Mesothelial cell of epicardium (in vitro differentiated cells): ENCODE data around the gene GPAT3. TPM values are rescaled to one million over a fixed set of nuclear protein-coding genes. Genes with fewer than 3 reads are reported as not detected.

Experiments
- DNase-seq, 2 experiments: peaks; one replicate each; pipeline ENCODE4 v3.0.0; 2021; ENCODE audit warnings: low spot score in 2 of 2; ENCODE audit not compliant: unreplicated experiment in 2 of 2
- H3K27ac Mint-ChIP-seq: 2 replicates; pipeline ENCODE4 v1.8.0; 2021; ENCODE audit warnings: mixed read lengths
- H3K27me3 Mint-ChIP-seq: 2 replicates; pipeline ENCODE4 v1.8.0; 2021; ENCODE audit warnings: low read depth, mixed read lengths
- H3K36me3 Mint-ChIP-seq: 2 replicates; pipeline ENCODE4 v1.8.0; 2021; ENCODE audit warnings: mixed read lengths
- H3K4me1 Mint-ChIP-seq: 2 replicates; pipeline ENCODE4 v1.8.0; 2021; ENCODE audit warnings: mixed read lengths
- H3K4me3 Mint-ChIP-seq: 2 replicates; pipeline ENCODE4 v1.8.0; 2021; ENCODE audit warnings: mild to moderate bottlenecking, moderate library complexity, mixed read lengths
- H3K9me3 Mint-ChIP-seq: 2 replicates; pipeline ENCODE4 v1.8.0; 2021; ENCODE audit warnings: mixed read lengths
- total RNA-seq: library from RNA; stranded (reverse); gene quantifications from 3 replicates; pipeline ENCODE4 v1.2.1, GENCODE V29; 2021
- TF ChIP-seq, protein P1 (sequence below): fragments of 200-600 bp; sonication (generic); IDR thresholded peaks from one replicate; pipeline ENCODE4 v1.5.0; 2021; ENCODE audit warnings: antibody characterized with exemption; ENCODE audit not compliant: unreplicated experiment

The GPAT3 gene
- total RNA-seq, 1 donor from 2014 or later = 0.18 TPM

DNA sequence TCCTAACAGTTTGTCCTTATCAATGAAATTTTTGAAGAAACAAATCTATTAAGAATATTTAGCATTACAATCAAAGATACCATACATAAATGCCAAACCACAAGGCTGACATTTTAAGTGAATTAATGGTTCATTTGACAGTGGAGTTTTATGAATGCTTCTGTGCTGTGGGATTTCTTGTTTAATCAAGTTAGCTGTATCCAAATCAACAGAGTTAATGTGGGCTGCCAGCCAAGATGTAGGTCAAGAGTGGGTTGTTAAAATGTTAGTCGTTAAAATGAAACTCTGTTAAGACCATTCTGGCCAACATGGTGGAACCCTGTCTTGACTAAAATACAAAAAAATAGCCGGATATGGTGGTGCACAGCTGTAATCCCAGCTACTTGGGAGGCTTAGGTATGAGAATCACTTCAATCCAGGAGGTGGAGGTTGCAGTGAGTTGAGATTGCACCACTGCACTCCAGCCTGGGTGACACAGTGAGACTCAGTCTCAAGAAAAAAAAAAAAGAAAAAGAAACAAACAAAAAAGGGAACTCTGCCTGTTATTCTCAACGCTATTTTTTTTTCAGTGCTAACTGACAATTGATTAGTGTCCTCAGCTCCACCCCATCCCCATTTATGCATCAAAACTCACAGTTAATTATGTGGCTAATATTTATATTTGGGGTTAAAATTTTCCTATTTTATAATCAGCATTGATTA is 20.2 kb downstream of the GPAT3 start:
- H3K4me1 Mint-ChIP-seq = no peaks in the 10 kb centered on the region
- TF ChIP-seq, protein P1, sequence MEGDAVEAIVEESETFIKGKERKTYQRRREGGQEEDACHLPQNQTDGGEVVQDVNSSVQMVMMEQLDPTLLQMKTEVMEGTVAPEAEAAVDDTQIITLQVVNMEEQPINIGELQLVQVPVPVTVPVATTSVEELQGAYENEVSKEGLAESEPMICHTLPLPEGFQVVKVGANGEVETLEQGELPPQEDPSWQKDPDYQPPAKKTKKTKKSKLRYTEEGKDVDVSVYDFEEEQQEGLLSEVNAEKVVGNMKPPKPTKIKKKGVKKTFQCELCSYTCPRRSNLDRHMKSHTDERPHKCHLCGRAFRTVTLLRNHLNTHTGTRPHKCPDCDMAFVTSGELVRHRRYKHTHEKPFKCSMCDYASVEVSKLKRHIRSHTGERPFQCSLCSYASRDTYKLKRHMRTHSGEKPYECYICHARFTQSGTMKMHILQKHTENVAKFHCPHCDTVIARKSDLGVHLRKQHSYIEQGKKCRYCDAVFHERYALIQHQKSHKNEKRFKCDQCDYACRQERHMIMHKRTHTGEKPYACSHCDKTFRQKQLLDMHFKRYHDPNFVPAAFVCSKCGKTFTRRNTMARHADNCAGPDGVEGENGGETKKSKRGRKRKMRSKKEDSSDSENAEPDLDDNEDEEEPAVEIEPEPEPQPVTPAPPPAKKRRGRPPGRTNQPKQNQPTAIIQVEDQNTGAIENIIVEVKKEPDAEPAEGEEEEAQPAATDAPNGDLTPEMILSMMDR = no peak
- no peaks in the 10 kb centered on the region for H3K9me3 Mint-ChIP-seq
- no peaks in the 10 kb centered on the region for H3K36me3 Mint-ChIP-seq
- H3K27me3 Mint-ChIP-seq = no peaks in the 10 kb centered on the region
- no peak for DNase-seq
- no peak overlapping the region for H3K4me3 Mint-ChIP-seq
- no peak overlapping the region for H3K27ac Mint-ChIP-seq

GRCh38 chr4:83556816-83557215 is 20.9 kb downstream of the GPAT3 start:
- TF ChIP-seq, protein P1 = no peak
- Mint-ChIP-seq H3K27me3 (no peaks in the 10 kb centered on the region), H3K9me3 (no peaks in the 10 kb centered on the region), H3K4me1 (no peaks in the 10 kb centered on the region), H3K4me3 (no peak overlapping the region), H3K36me3 (no peaks in the 10 kb centered on the region), H3K27ac (no peak overlapping the region)
- DNase-seq = no peak

GRCh38 chr4:83558059-83558653 is 22.2 kb downstream of the GPAT3 start:
- TF ChIP-seq, protein P1 = no peak

DNA sequence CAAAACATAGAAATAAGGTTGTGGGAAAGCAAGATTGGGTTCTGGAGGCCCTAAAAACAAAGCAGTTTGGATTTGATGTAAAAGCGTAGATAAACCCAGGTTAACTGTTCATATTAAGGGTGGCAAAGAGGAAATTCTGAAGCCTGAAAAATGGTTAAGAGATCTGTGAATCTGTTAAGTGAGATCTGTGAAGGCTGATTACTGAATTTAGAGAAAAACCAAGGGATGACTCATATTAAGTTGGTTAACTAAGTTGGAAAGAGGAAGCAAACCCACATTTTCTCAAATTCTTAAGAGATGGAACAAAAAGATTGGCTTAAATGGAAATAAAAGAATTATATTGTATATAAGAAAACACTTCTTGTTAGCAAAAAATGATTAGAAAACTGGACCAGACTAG is 22.8 kb downstream of the GPAT3 start:
- Mint-ChIP-seq H3K9me3 (no peaks in the 10 kb centered on the region), H3K4me3 (no peak overlapping the region), H3K27ac (no peak overlapping the region), H3K4me1 (no peaks in the 10 kb centered on the region), H3K27me3 (no peaks in the 10 kb centered on the region), H3K36me3 (no peaks in the 10 kb centered on the region)
- no peak for DNase-seq
- TF ChIP-seq, protein P1 = no peak

More at GRCh38 chr4:83558059-83558653, 22.2 kb downstream of the GPAT3 start:
- Mint-ChIP-seq H3K36me3 (no peaks in the 10 kb centered on the region), H3K27me3 (no peaks in the 10 kb centered on the region), H3K9me3 (no peaks in the 10 kb centered on the region), H3K4me1 (no peaks in the 10 kb centered on the region), H3K4me3 (no peak overlapping the region), H3K27ac (no peak overlapping the region)
- DNase-seq = no peak

- Mint-ChIP-seq H3K27ac (no peak overlapping the region), H3K4me1 (no peaks in the 10 kb centered on the region), H3K36me3 (no peaks in the 10 kb centered on the region), H3K4me3 (no peak overlapping the region), H3K9me3 (no peaks in the 10 kb centered on the region), H3K27me3 (no peaks in the 10 kb centered on the region)
- TF ChIP-seq, protein P1 = no peak
- DNase-seq = no peak
Observed at GRCh38 chr4:83560523-83560922, 24.6 kb downstream of the GPAT3 start.
